Hippocampal formation (tissue), 2 donors: Measurements from ENCODE around the gene MAP2.

Experiments used
- DNase-seq, 2 donors: peaks; one replicate each; lab custom pipeline; 2025; lab: John Stamatoyannopoulos, UW

The MAP2 gene, protein sequence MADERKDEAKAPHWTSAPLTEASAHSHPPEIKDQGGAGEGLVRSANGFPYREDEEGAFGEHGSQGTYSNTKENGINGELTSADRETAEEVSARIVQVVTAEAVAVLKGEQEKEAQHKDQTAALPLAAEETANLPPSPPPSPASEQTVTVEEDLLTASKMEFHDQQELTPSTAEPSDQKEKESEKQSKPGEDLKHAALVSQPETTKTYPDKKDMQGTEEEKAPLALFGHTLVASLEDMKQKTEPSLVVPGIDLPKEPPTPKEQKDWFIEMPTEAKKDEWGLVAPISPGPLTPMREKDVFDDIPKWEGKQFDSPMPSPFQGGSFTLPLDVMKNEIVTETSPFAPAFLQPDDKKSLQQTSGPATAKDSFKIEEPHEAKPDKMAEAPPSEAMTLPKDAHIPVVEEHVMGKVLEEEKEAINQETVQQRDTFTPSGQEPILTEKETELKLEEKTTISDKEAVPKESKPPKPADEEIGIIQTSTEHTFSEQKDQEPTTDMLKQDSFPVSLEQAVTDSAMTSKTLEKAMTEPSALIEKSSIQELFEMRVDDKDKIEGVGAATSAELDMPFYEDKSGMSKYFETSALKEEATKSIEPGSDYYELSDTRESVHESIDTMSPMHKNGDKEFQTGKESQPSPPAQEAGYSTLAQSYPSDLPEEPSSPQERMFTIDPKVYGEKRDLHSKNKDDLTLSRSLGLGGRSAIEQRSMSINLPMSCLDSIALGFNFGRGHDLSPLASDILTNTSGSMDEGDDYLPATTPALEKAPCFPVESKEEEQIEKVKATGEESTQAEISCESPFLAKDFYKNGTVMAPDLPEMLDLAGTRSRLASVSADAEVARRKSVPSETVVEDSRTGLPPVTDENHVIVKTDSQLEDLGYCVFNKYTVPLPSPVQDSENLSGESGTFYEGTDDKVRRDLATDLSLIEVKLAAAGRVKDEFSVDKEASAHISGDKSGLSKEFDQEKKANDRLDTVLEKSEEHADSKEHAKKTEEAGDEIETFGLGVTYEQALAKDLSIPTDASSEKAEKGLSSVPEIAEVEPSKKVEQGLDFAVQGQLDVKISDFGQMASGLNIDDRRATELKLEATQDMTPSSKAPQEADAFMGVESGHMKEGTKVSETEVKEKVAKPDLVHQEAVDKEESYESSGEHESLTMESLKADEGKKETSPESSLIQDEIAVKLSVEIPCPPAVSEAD (N-terminal part only)

DNA sequence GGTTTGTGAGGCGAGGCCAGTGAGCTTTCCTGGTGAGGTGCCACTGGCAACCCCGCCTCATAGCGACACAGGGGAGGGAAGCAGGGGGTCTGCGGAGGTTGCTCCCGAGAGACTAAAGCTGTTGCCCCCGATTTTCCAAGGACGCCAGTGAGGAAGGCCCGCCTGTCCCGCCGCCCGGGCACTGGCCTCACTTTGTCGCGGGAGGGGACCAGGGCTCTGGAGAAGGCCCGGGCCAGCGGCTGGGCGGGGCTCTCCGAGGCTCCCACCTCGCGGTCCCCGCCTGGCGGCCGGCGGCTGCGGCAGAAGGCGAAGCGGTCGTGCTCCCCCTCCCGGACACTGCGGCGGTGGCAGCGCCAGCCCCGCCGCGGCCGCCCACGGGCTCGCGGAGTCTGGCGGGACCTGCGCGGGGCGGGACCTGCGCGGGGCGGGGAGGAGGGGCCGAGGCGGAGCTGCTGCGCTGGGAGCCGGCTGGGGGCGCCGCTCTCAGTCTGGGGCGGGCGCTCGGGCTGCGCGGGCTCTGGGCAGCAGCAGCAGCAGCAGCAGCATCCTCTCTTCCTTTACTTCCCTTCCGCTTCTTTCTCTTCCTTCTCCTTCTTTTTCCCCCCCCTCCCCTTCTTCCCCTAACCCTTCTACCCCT is at the start of gene MAP2:
MAP2 (plus strand) TSS at position 486 of the 637 bp plus-strand sequence. CDS start 229,124 bp downstream, outside the sequence.
- peak; percentile 80 to 87 for DNase-seq

DNA sequence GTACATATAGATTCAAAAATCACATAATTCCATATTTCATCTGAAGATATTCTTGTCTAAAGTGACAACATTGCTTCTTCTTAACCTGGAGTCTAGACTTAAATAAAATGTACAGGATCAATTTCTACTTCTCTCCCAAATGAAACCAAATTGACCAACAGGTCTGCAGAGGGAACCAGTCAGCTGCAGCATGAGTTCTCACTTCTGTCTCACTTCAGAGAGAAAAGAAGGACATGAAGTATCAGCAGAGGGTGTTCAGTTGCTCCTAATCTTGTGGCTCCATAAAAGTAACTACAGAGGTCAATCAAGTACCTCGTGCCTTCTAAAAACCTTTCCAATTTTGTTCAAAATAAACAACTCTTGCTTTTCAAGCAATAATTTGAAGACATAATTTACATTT is 47.2 kb upstream of the MAP2 start:
- no peak for DNase-seq

- no peak for DNase-seq
Observed at GRCh38 chr2:209380293-209380692, 43.6 kb upstream of the MAP2 start.

DNA sequence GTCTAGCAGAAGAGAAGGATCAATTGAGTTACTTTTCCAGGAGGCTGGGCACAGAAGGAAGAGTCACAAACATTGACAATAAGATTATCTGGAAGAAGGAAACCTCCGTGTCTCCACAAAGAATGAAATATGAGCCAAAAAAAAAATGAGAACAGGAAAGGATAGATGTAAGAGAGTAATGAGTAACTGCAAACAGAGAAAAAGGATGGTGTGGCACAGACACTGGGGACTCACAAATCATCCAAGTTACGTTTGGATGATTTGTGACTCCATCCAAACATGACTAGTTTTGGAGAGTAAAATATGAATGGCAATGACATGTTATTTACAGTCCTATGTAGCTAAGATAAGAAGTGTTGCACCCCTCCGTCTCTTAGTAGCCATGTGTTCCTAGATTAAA is 42.8 kb upstream of the MAP2 start:
- DNase-seq: no peak

DNA sequence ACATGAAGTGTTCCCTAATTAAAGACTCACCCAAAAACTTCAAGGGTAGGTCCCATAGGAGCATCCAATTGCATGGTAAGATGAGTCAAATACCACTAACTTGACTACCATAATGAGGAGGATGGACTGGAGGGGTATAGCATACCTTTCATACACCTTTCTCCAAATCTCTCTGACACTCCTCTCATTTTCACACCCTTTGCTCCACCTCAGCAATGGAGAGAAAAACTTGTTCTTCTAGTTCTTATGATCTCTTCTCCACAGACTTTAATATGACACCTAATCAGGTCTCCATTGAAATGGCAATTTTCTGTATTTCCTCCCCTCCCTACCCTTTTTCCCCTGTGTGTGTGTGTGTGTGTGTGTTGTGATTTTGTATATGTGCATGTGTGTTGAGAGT is 41.1 kb upstream of the MAP2 start:
- no peak for DNase-seq

DNA sequence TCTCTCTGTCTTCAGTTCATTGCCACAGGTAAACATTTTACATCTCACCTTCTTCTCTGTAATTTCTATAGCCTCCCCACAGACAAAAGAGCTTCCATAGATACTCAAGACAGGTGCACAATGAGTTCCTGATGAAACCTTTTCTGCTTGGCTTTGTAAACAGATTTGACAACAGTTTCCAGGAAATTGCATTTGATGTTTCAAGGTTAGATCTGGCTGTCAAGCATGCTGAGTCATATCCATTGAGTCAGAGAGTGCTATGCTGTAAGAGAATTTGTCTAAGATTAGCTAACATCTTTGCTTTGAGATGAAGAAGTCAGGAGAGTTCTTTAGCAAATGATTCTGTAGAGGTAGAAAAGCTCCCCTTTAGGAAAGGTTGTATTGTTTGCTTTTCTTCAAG is 40.6 kb upstream of the MAP2 start:
- DNase-seq: no peak

DNA sequence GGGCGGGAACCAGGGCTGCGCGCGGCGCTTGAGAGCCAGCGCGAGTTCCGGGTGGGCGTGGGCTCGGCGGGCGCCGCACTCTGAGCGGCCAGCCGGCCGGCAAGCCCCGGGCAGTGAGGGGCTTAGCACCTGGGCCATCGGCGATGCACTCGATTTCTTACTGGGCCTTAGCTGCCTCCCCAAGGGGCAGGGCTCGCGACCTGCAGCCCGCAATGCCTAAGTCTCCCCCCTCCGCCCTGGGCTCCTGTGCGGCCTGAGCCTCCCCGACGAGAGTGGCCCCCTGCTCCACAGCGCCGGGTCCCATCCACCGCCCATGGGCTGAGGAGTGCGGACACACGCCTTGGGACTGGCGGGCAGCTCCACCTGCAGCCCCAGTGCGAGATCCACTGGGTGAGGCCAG is 36.5 kb upstream of the MAP2 start:
- no peak for DNase-seq

- DNase-seq: no peak
Observed at GRCh38 chr2:209388446-209389037, 35.3 kb upstream of the MAP2 start.

DNA sequence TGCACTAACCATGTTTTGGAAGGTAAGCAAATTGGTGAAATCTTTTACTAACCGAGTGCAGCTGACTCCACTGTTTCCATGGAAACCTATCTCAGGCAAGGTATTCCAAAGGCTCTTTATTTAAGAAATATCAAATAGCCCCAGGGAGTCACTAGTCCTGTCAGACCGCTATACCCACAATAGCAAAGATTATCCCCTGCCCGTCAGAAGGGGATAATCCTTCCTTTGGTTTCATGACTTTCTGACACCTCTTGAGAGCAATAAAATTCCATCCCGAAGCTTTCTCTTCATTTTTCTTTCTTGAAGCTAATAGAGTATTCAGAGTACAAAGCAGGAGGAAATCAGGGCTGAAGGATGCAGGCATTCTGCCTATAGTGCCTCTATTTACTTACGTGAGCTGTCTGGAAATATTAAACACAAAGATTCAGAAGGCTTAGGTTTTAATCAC is 34.7 kb upstream of the MAP2 start:
- DNase-seq: peak in 1 of 2 donors; percentile 20

DNA sequence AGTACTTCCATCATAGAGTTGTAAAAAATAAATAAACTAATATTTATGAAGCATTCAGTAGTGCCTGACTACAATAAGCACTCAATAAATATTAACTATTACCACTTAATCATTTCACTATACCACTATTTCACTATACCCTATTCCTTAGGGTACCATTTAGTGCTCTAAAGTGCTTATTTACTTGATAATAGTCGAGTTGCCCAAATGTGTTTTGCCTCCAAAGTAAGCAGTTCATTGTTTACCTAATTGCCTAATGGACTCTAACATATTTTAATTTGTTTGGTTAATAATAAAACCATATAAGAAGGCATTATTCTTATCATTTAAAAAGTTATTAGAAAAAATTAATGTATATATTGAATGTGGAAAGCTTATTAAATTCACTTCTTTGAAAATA is 33.0 kb upstream of the MAP2 start:
- no peak for DNase-seq

GRCh38 chr2:209391776-209392401 is 32.0 kb upstream of the MAP2 start:
- DNase-seq: no peak

GRCh38 chr2:209395229-209395628 is 28.6 kb upstream of the MAP2 start:
- no peak for DNase-seq

DNA sequence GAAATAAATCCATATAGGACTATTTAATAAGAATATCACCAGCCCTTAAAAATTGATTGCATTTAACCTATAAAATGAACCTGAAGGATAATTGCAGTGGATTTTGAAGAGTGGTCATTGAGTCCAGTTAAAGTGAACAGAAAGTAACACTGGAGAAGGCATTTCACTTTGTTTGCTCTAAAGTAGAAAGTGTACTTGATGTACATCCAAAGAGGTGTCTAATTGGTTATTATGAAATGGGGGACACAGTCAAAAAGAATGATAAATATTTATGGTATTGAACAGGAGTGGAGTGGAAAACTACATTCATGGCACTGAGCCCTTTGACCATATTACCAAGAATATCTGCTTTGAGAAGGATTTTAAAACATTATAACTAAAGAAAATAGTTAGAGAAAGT is 28.2 kb upstream of the MAP2 start:
- no peak for DNase-seq

- no peak for DNase-seq
Observed at GRCh38 chr2:209398463-209398862, 25.4 kb upstream of the MAP2 start.

- no peak for DNase-seq
Observed at GRCh38 chr2:209401788-209402187, 22.1 kb upstream of the MAP2 start.

GRCh38 chr2:209411296-209411695 is 12.6 kb upstream of the MAP2 start:
- DNase-seq: no peak

GRCh38 chr2:209411718-209412117 is 12.1 kb upstream of the MAP2 start:
- DNase-seq: no peak

DNA sequence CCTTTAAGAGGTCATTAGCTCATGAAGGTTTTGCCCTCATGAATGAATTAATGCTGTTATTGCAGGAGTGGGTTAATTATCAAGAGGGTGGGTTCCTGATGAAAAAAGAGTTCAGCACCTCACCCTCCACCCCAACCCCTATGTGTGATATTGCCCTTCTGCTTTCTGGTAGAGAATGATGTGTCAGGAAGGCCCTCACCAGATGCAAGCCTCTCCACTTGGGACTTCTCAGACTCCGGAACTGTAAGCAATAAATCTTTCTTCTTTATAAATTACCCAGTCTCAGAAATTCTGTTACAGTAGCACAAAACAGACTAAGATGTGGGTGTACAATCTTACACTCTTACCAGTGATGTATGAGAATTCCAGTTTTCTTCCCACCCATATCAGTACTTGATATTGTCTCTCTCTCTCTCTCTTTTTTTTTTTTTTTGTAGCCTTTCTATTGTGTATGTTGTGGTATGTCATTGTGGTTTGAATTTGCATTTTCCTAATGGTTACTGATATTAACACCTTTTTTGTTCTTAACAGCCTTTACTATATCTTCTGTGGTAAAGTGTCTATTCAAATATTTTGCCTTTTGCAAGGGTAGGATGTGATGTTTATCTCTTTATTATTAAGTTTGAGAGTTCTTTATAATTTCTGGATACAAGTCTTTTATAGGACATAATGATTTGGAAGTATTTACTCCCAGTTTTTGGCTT is 10.4 kb upstream of the MAP2 start:
- DNase-seq: no peak

GRCh38 chr2:209416913-209417312 is 6.9 kb upstream of the MAP2 start:
- no peak for DNase-seq

GRCh38 chr2:209422191-209422754 is 1.6 kb upstream of the MAP2 start:
- no peak for DNase-seq
